Mucosa of stomach (tissue), 1 donor: ENCODE data around the gene SLC25A1.

Experiments used
- H3K27me3 ChIP-seq: one replicate; pipeline ENCODE4 v1.7.0; 2013; ENCODE audit warnings: mild to moderate bottlenecking, low read length; ENCODE audit not compliant: control insufficient read depth, insufficient read depth
- H3K36me3 ChIP-seq: one replicate; pipeline ENCODE4 v1.7.0; 2013; ENCODE audit warnings: low read length; ENCODE audit not compliant: control insufficient read depth, insufficient read depth
- H3K4me1 ChIP-seq: one replicate; pipeline ENCODE4 v1.7.0; 2013; ENCODE audit warnings: mild to moderate bottlenecking, low read length; ENCODE audit not compliant: control insufficient read depth, insufficient read depth
- H3K4me3 ChIP-seq: one replicate; pipeline ENCODE4 v1.7.0; 2013; ENCODE audit warnings: low read length
- H3K9ac ChIP-seq: one replicate; pipeline ENCODE4 v1.7.0; 2013; ENCODE audit warnings: mild to moderate bottlenecking, low read length, moderate library complexity
- H3K9me3 ChIP-seq: one replicate; pipeline ENCODE4 v1.7.0; 2013; ENCODE audit warnings: mild to moderate bottlenecking, low read length, moderate library complexity; ENCODE audit not compliant: control insufficient read depth
- donor health status: Pancreatic carcinoma.

Gene SLC25A1

GRCh38 chr22:19137384-19138216 is 40.9 kb downstream of the SLC25A1 start:
- H3K9me3 ChIP-seq = no peaks in the 10 kb centered on the region
- peaks cover 30% of the 10 kb centered on the region for H3K36me3 ChIP-seq
- no peak overlapping the region for H3K9ac ChIP-seq
- H3K4me3 ChIP-seq = no peak overlapping the region
- H3K27me3 ChIP-seq = no peaks in the 10 kb centered on the region
- H3K4me1 ChIP-seq = no peaks in the 10 kb centered on the region

GRCh38 chr22:19136915-19137314 is 41.6 kb downstream of the SLC25A1 start:
- Histone ChIP-seq H3K4me1 (no peaks in the 10 kb centered on the region), H3K36me3 (peaks cover 30% of the 10 kb centered on the region), H3K27me3 (no peaks in the 10 kb centered on the region)

GRCh38 chr22:19134874-19135273 is 43.7 kb downstream of the SLC25A1 start:
- Histone ChIP-seq H3K4me1 (no peaks in the 10 kb centered on the region), H3K27me3 (no peaks in the 10 kb centered on the region), H3K9me3 (no peaks in the 10 kb centered on the region), H3K4me3 (no peak overlapping the region), H3K9ac (no peak overlapping the region), H3K36me3 (peaks cover 21% of the 10 kb centered on the region)

More at GRCh38 chr22:19136915-19137314, 41.6 kb downstream of the SLC25A1 start:
- no peak overlapping the region for H3K4me3 ChIP-seq
- no peaks in the 10 kb centered on the region for H3K9me3 ChIP-seq
- no peak overlapping the region for H3K9ac ChIP-seq

- no peaks in the 10 kb centered on the region for H3K27me3 ChIP-seq
- no peak overlapping the region for H3K4me3 ChIP-seq
- no peaks in the 10 kb centered on the region for H3K4me1 ChIP-seq
- H3K36me3 ChIP-seq = peaks cover 15% of the 10 kb centered on the region
- no peak overlapping the region for H3K9ac ChIP-seq
- H3K9me3 ChIP-seq = no peaks in the 10 kb centered on the region
Observed at GRCh38 chr22:19134176-19134831, 44.2 kb downstream of the SLC25A1 start.

- Histone ChIP-seq H3K4me3 (no peak overlapping the region), H3K9ac (no peak overlapping the region), H3K9me3 (no peaks in the 10 kb centered on the region), H3K36me3 (peaks cover 8% of the 10 kb centered on the region), H3K4me1 (no peaks in the 10 kb centered on the region), H3K27me3 (no peaks in the 10 kb centered on the region)
Observed at GRCh38 chr22:19133561-19133960, 45.0 kb downstream of the SLC25A1 start.

GRCh38 chr22:19132693-19133400 is 45.7 kb downstream of the SLC25A1 start:
- Histone ChIP-seq H3K9ac (no peak overlapping the region), H3K4me1 (no peaks in the 10 kb centered on the region), H3K9me3 (no peaks in the 10 kb centered on the region), H3K27me3 (no peaks in the 10 kb centered on the region), H3K36me3 (peaks cover 4% of the 10 kb centered on the region), H3K4me3 (no peak overlapping the region)

- no peaks in the 10 kb centered on the region for H3K36me3 ChIP-seq
- no peaks in the 10 kb centered on the region for H3K27me3 ChIP-seq
- H3K4me1 ChIP-seq = no peaks in the 10 kb centered on the region
- H3K9me3 ChIP-seq = no peaks in the 10 kb centered on the region
- no peak overlapping the region for H3K4me3 ChIP-seq
- no peak overlapping the region for H3K9ac ChIP-seq
Observed at GRCh38 chr22:19132153-19132552, 46.4 kb downstream of the SLC25A1 start.

GRCh38 chr22:19131685-19132015 is 46.9 kb downstream of the SLC25A1 start:
- no peak overlapping the region for H3K9ac ChIP-seq
- no peaks in the 10 kb centered on the region for H3K27me3 ChIP-seq
- no peak overlapping the region for H3K4me3 ChIP-seq
- no peaks in the 10 kb centered on the region for H3K36me3 ChIP-seq
- no peaks in the 10 kb centered on the region for H3K4me1 ChIP-seq
- H3K9me3 ChIP-seq = no peaks in the 10 kb centered on the region

- Histone ChIP-seq H3K4me1 (no peaks in the 10 kb centered on the region), H3K9ac (no peak within 1 kb of the TSS), H3K27me3 (no peaks in the 10 kb centered on the region), H3K36me3 (no peaks in the 10 kb centered on the region), H3K4me3 (no peak within 1 kb of the TSS), H3K9me3 (no peaks in the 10 kb centered on the region)
Observed at GRCh38 chr22:19130959-19131684, 47.4 kb downstream of the SLC25A1 start, which contains the start of gene TSSK2. TSSK2 (plus strand) TSS chr22:19131308; CDS start chr22:19131400, 92 bp downstream.

- Histone ChIP-seq H3K9me3 (no peaks in the 10 kb centered on the region), H3K27me3 (peaks cover 3% of the 10 kb centered on the region), H3K4me3 (no peak overlapping the region), H3K36me3 (no peaks in the 10 kb centered on the region), H3K9ac (no peak overlapping the region), H3K4me1 (no peaks in the 10 kb centered on the region)
Observed at GRCh38 chr22:19129871-19130270, 48.7 kb downstream of the SLC25A1 start.

- Histone ChIP-seq H3K9me3 (no peaks in the 10 kb centered on the region), H3K4me3 (no peak overlapping the region), H3K36me3 (no peaks in the 10 kb centered on the region), H3K27me3 (peaks cover 3% of the 10 kb centered on the region), H3K4me1 (no peaks in the 10 kb centered on the region), H3K9ac (no peak overlapping the region)
Observed at GRCh38 chr22:19128946-19129727, 49.4 kb downstream of the SLC25A1 start.
